Measurements from ENCODE around the gene ATG7. TPM values are rescaled to one million over a fixed set of nuclear protein-coding genes. Genes with fewer than 3 reads are reported as not detected.
"Not testable (repeated sequence)": the region's sequence is repeated elsewhere in the genome, so short reads cannot be mapped to it uniquely, and the experiment has no call there.

The ATG7 gene
- total RNA-seq, 2 donors from 2014 or later, result 33.9 to 38.4 TPM

GRCh38 chr3:11592445-11593298, 320.5 kb downstream of the ATG7 start:
- Mint-ChIP-seq H3K4me1 (peaks cover 57% of the 10 kb centered on the region), H3K36me3 (ENCODE audit: low read depth) (peaks cover 30% of the 10 kb centered on the region), H3K27me3 (ENCODE audit: insufficient read depth) (no peaks in the 10 kb centered on the region), H3K27ac (peak overlapping the region; percentile 98), H3K4me3 (no peak overlapping the region), H3K9me3 (peaks cover 15% of the 10 kb centered on the region)
- H3K36me3 ChIP-seq (ENCODE audit: control insufficient read depth, insufficient read depth, low read length), result peaks cover 3% of the 10 kb centered on the region
- peaks cover 6% of the 10 kb centered on the region for H3K9me3 ChIP-seq (ENCODE audit: control insufficient read depth, low read length)
- peak overlapping the region; percentile 93 for H3K27ac ChIP-seq (ENCODE audit: low read depth, low read length)
- no peak overlapping the region for H3K9ac ChIP-seq (ENCODE audit: extremely low read depth, low read length, poor library complexity, severe bottlenecking)
- DNase-seq, result peak; percentile 40
- 84 to 86% methylated on average over 11 to 14 of the region's 14 CpGs for WGBS, 2 experiments (ENCODE audit: insufficient coverage in 1 of 2, insufficient read length in 1 of 2)
- no peak overlapping the region for H3K4me3 ChIP-seq (ENCODE audit: low read length)
- H3K4me1 ChIP-seq (ENCODE audit: control insufficient read depth, insufficient read depth, low read length), result peaks cover 39% of the 10 kb centered on the region
- H3K27me3 ChIP-seq (ENCODE audit: control insufficient read depth, insufficient read depth, low read length, poor library complexity, severe bottlenecking), result no peaks in the 10 kb centered on the region
- no peak for TF ChIP-seq CTCF (conservative IDR thresholded peaks at IDR 0.05)

GRCh38 chr3:11593318-11594034, 321.3 kb downstream of the ATG7 start:
- H3K27ac ChIP-seq (ENCODE audit: low read depth, low read length), result peak overlapping the region; percentile 31
- H3K36me3 Mint-ChIP-seq (ENCODE audit: low read depth), result peaks cover 34% of the 10 kb centered on the region

GRCh38 chr3:11595024-11595423, 322.8 kb downstream of the ATG7 start:
- H3K4me3 Mint-ChIP-seq; H3K4me3 ChIP-seq (ENCODE audit: low read length); H3K27me3 Mint-ChIP-seq (ENCODE audit: insufficient read depth); H3K27ac Mint-ChIP-seq; H3K27me3 ChIP-seq (ENCODE audit: control insufficient read depth, insufficient read depth, low read length, poor library complexity, severe bottlenecking); H3K9ac ChIP-seq (ENCODE audit: extremely low read depth, low read length, poor library complexity, severe bottlenecking); DNase-seq; H3K27ac ChIP-seq (ENCODE audit: low read depth, low read length): not testable (repeated sequence)
- H3K4me1 Mint-ChIP-seq, result peaks cover 44% of the 10 kb centered on the region
- H3K36me3 ChIP-seq (ENCODE audit: control insufficient read depth, insufficient read depth, low read length), result peaks cover 15% of the 10 kb centered on the region
- 100% methylated on average over 1 to 4 of the region's 5 CpGs for WGBS, 2 experiments (ENCODE audit: insufficient coverage in 1 of 2, insufficient read length in 1 of 2)
- H3K9me3 Mint-ChIP-seq, result peaks cover 28% of the 10 kb centered on the region
- H3K9me3 ChIP-seq (ENCODE audit: control insufficient read depth, low read length), result peaks cover 19% of the 10 kb centered on the region
- peaks cover 34% of the 10 kb centered on the region for H3K4me1 ChIP-seq (ENCODE audit: control insufficient read depth, insufficient read depth, low read length)
- H3K36me3 Mint-ChIP-seq (ENCODE audit: low read depth), result peaks cover 43% of the 10 kb centered on the region

More at GRCh38 chr3:11593318-11594034, 321.3 kb downstream of the ATG7 start:
- no peak for TF ChIP-seq CTCF (conservative IDR thresholded peaks at IDR 0.05)
- peak overlapping the region; percentile 2 for H3K27ac Mint-ChIP-seq
- Histone ChIP-seq H3K27me3 (ENCODE audit: control insufficient read depth, insufficient read depth, low read length, poor library complexity, severe bottlenecking) (no peaks in the 10 kb centered on the region), H3K9ac (ENCODE audit: extremely low read depth, low read length, poor library complexity, severe bottlenecking) (no peak overlapping the region), H3K36me3 (ENCODE audit: control insufficient read depth, insufficient read depth, low read length) (peaks cover 6% of the 10 kb centered on the region), H3K4me1 (ENCODE audit: control insufficient read depth, insufficient read depth, low read length) (peaks cover 39% of the 10 kb centered on the region), H3K9me3 (ENCODE audit: control insufficient read depth, low read length) (peaks cover 14% of the 10 kb centered on the region), H3K4me3 (ENCODE audit: low read length) (no peak overlapping the region)
- 39 to 40% methylated on average over 9 of the region's 10 CpGs for WGBS, 2 experiments (ENCODE audit: insufficient coverage in 1 of 2, insufficient read length in 1 of 2)
- H3K4me1 Mint-ChIP-seq, result peaks cover 52% of the 10 kb centered on the region
- no peak overlapping the region for H3K4me3 Mint-ChIP-seq
- H3K27me3 Mint-ChIP-seq (ENCODE audit: insufficient read depth), result no peaks in the 10 kb centered on the region
- peak; percentile 62 for DNase-seq
- peaks cover 23% of the 10 kb centered on the region for H3K9me3 Mint-ChIP-seq
